Measurements from ENCODE around the gene NRAP.

NRAP gene

DNA sequence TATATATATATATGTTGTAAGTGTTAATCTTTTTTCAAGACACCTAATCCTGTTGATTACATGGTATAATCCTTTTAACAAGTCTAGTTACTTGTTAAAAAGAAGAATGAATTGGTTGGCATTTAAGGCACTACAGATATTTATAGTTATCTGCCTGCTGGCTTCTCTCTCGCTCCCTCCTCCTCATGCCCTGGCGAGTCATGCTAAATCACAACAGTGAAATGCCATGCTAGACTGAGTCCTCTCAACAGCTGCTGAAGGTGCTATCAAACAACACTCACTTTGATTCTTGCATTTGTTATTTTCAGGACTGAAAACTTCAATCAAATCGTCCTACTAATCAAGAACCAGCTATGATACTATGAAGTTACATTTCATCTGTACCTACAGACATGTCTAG, 15.4 kb downstream of the NRAP start:
- H3K9me3 ChIP-seq (ENCODE audit: insufficient read depth, low read length) = no peaks in the 10 kb centered on the region
- no peaks in the 10 kb centered on the region for H3K27me3 ChIP-seq (ENCODE audit: insufficient read depth, insufficient read length)
- no peaks in the 10 kb centered on the region for H3K36me3 ChIP-seq (ENCODE audit: insufficient read depth, insufficient read length, low read length)
- H3K4me3 ChIP-seq (ENCODE audit: insufficient read length, low read depth) = no peak overlapping the region
- H3K9ac ChIP-seq (ENCODE audit: insufficient read length, low read depth) = no peak overlapping the region
- no peak for DNase-seq (ENCODE audit: low read depth, low spot score)
- H3K4me1 ChIP-seq (ENCODE audit: insufficient read depth, insufficient read length) = no peaks in the 10 kb centered on the region
- TF ChIP-seq ZNF274 (IDR thresholded peaks at IDR 0.05; ENCODE audit: low read depth, low read length) (no peak), YY1 (IDR thresholded peaks at IDR 0.05; ENCODE audit: insufficient read depth, insufficient read length) (no peak), SUZ12 (IDR thresholded peaks at IDR 0.05; ENCODE audit: extremely low read depth, insufficient read depth, insufficient read length) (no peak)

DNA sequence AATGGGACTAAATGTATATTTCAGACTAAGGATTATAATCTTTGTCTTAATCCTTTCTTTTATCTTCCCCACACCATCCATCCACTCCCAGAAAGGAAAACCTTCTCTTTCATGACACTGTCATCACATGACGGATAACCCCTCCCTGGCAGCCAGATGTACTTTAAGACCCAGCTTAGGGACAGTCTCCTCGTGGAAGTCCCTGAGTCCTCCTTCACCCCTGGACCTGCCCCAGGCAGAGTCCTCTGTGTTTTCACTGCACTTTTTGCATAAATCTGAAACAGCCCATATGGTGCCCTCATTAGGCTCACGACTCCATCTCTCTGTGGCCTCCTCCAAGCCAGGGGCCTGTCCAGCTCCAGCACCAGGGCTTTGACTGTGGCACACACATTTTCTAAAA, 16.0 kb downstream of the NRAP start:
- H3K4me1 ChIP-seq (ENCODE audit: insufficient read depth, insufficient read length) = no peaks in the 10 kb centered on the region
- DNase-seq (ENCODE audit: low read depth, low spot score) = no peak
- TF ChIP-seq YY1 (IDR thresholded peaks at IDR 0.05; ENCODE audit: insufficient read depth, insufficient read length) (no peak), SUZ12 (IDR thresholded peaks at IDR 0.05; ENCODE audit: extremely low read depth, insufficient read depth, insufficient read length) (no peak), ZNF274 (IDR thresholded peaks at IDR 0.05; ENCODE audit: low read depth, low read length) (no peak)
- no peak overlapping the region for H3K4me3 ChIP-seq (ENCODE audit: insufficient read length, low read depth)
- H3K9me3 ChIP-seq (ENCODE audit: insufficient read depth, low read length) = no peaks in the 10 kb centered on the region
- no peak overlapping the region for H3K9ac ChIP-seq (ENCODE audit: insufficient read length, low read depth)
- no peaks in the 10 kb centered on the region for H3K27me3 ChIP-seq (ENCODE audit: insufficient read depth, insufficient read length)
- no peaks in the 10 kb centered on the region for H3K36me3 ChIP-seq (ENCODE audit: insufficient read depth, insufficient read length, low read length)

DNA sequence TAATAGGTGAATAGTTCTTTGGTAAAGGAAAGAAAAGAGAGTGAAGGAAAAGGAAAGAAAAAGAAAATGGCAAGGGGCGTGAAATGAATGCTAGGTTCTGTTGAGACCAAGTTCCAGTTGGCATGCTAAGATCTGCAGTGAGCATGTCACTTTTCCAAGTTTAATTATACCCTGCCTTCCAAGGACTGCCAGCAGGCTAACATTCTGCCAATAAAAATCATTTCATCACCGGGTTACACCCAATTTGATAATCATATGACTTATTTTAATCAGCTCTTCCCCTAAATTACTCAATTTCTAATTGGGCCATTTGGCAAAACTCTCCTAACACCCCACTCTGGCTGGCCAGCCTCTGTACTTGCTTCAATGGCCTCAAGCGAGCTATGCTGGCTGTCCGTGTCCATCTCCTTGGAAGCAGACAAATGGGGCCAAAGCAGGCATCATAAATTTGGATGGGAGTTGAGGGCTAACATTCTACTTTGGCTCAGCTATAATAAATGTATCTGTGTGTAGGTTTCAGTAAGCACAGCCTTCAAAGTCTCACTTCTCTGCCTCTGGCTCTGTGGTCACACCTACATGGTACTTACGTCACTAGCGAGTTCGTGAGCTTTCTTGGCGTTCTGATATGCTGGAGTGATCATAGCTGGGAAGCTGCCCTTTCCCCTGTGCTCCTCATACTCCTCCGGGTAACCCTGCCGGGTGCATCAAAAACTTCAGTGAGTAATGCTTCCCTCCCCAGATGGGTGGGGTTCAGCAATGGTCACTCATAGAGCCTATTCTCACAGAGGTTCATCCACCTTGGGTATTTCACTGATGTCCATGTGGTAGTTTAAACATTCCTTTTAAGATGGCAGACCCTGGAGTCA, 17.3 kb downstream of the NRAP start:
- no peak overlapping the region for H3K9ac ChIP-seq (ENCODE audit: insufficient read length, low read depth)
- H3K4me1 ChIP-seq (ENCODE audit: insufficient read depth, insufficient read length) = no peaks in the 10 kb centered on the region
- no peak overlapping the region for H3K4me3 ChIP-seq (ENCODE audit: insufficient read length, low read depth)
- TF ChIP-seq YY1 (IDR thresholded peaks at IDR 0.05; ENCODE audit: insufficient read depth, insufficient read length) (no peak), SUZ12 (IDR thresholded peaks at IDR 0.05; ENCODE audit: extremely low read depth, insufficient read depth, insufficient read length) (no peak), ZNF274 (IDR thresholded peaks at IDR 0.05; ENCODE audit: low read depth, low read length) (no peak)
- no peak for DNase-seq (ENCODE audit: low read depth, low spot score)
- H3K27me3 ChIP-seq (ENCODE audit: insufficient read depth, insufficient read length) = no peaks in the 10 kb centered on the region
- H3K36me3 ChIP-seq (ENCODE audit: insufficient read depth, insufficient read length, low read length) = no peaks in the 10 kb centered on the region
- H3K9me3 ChIP-seq (ENCODE audit: insufficient read depth, low read length) = no peaks in the 10 kb centered on the region

- no peak for DNase-seq (ENCODE audit: low read depth, low spot score)
- TF ChIP-seq YY1 (IDR thresholded peaks at IDR 0.05; ENCODE audit: insufficient read depth, insufficient read length) = no peak
- TF ChIP-seq ZNF274 (IDR thresholded peaks at IDR 0.05; ENCODE audit: low read depth, low read length) = no peak
- TF ChIP-seq SUZ12 (IDR thresholded peaks at IDR 0.05; ENCODE audit: extremely low read depth, insufficient read depth, insufficient read length) = no peak
Measured at GRCh38 chr10:113644185-113645120, 19.4 kb downstream of the NRAP start.

DNA sequence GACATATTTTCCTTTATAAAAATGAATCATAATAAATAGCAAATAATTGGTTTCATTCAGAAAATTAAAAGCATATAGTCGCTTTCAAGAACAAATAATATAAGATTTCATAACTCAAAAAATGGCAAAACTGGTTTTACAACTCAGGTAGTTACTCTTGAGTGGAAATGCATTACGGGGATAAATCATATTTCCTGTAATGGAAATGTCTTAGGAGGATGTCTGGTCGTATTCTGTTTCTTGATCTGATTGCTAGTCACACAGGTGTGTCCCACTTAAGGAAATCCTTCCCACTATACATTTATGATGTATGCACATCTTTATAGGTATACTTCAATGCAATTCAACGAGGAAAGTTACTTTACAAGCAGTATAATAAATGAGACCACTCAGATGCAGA, 20.7 kb downstream of the NRAP start:
- TF ChIP-seq YY1 (IDR thresholded peaks at IDR 0.05; ENCODE audit: insufficient read depth, insufficient read length) = no peak
- TF ChIP-seq SUZ12 (IDR thresholded peaks at IDR 0.05; ENCODE audit: extremely low read depth, insufficient read depth, insufficient read length) = no peak
- no peak for TF ChIP-seq ZNF274 (IDR thresholded peaks at IDR 0.05; ENCODE audit: low read depth, low read length)
- no peak overlapping the region for H3K9ac ChIP-seq (ENCODE audit: insufficient read length, low read depth)
- no peak overlapping the region for H3K4me3 ChIP-seq (ENCODE audit: insufficient read length, low read depth)
- H3K27me3 ChIP-seq (ENCODE audit: insufficient read depth, insufficient read length) = no peaks in the 10 kb centered on the region
- DNase-seq (ENCODE audit: low read depth, low spot score) = no peak
- H3K4me1 ChIP-seq (ENCODE audit: insufficient read depth, insufficient read length) = no peaks in the 10 kb centered on the region
- H3K9me3 ChIP-seq (ENCODE audit: insufficient read depth, low read length) = no peaks in the 10 kb centered on the region
- H3K36me3 ChIP-seq (ENCODE audit: insufficient read depth, insufficient read length, low read length) = no peaks in the 10 kb centered on the region

More at GRCh38 chr10:113644185-113645120, 19.4 kb downstream of the NRAP start:
- Histone ChIP-seq H3K4me3 (ENCODE audit: insufficient read length, low read depth) (no peak overlapping the region), H3K9me3 (ENCODE audit: insufficient read depth, low read length) (no peaks in the 10 kb centered on the region), H3K9ac (ENCODE audit: insufficient read length, low read depth) (no peak overlapping the region), H3K36me3 (ENCODE audit: insufficient read depth, insufficient read length, low read length) (no peaks in the 10 kb centered on the region), H3K4me1 (ENCODE audit: insufficient read depth, insufficient read length) (no peaks in the 10 kb centered on the region), H3K27me3 (ENCODE audit: insufficient read depth, insufficient read length) (no peaks in the 10 kb centered on the region)

GRCh38 chr10:113641702-113642101, 22.1 kb downstream of the NRAP start:
- DNase-seq (ENCODE audit: low read depth, low spot score) = no peak
- no peak for TF ChIP-seq ZNF274 (IDR thresholded peaks at IDR 0.05; ENCODE audit: low read depth, low read length)
- no peak for TF ChIP-seq YY1 (IDR thresholded peaks at IDR 0.05; ENCODE audit: insufficient read depth, insufficient read length)
- no peak for TF ChIP-seq SUZ12 (IDR thresholded peaks at IDR 0.05; ENCODE audit: extremely low read depth, insufficient read depth, insufficient read length)

GRCh38 chr10:113639966-113640365, 23.9 kb downstream of the NRAP start:
- H3K9ac ChIP-seq (ENCODE audit: insufficient read length, low read depth) = no peak overlapping the region
- H3K36me3 ChIP-seq (ENCODE audit: insufficient read depth, insufficient read length, low read length) = no peaks in the 10 kb centered on the region
- no peaks in the 10 kb centered on the region for H3K9me3 ChIP-seq (ENCODE audit: insufficient read depth, low read length)
- no peaks in the 10 kb centered on the region for H3K27me3 ChIP-seq (ENCODE audit: insufficient read depth, insufficient read length)
- no peaks in the 10 kb centered on the region for H3K4me1 ChIP-seq (ENCODE audit: insufficient read depth, insufficient read length)
- TF ChIP-seq ZNF274 (IDR thresholded peaks at IDR 0.05; ENCODE audit: low read depth, low read length) (no peak), SUZ12 (IDR thresholded peaks at IDR 0.05; ENCODE audit: extremely low read depth, insufficient read depth, insufficient read length) (no peak), YY1 (IDR thresholded peaks at IDR 0.05; ENCODE audit: insufficient read depth, insufficient read length) (no peak)
- no peak overlapping the region for H3K4me3 ChIP-seq (ENCODE audit: insufficient read length, low read depth)
- no peak for DNase-seq (ENCODE audit: low read depth, low spot score)

More at GRCh38 chr10:113641702-113642101, 22.1 kb downstream of the NRAP start:
- Histone ChIP-seq H3K9ac (ENCODE audit: insufficient read length, low read depth) (no peak overlapping the region), H3K27me3 (ENCODE audit: insufficient read depth, insufficient read length) (no peaks in the 10 kb centered on the region), H3K9me3 (ENCODE audit: insufficient read depth, low read length) (no peaks in the 10 kb centered on the region), H3K36me3 (ENCODE audit: insufficient read depth, insufficient read length, low read length) (no peaks in the 10 kb centered on the region), H3K4me1 (ENCODE audit: insufficient read depth, insufficient read length) (no peaks in the 10 kb centered on the region), H3K4me3 (ENCODE audit: insufficient read length, low read depth) (no peak overlapping the region)
